GM18498 (cell line): Measurements from ENCODE around the gene ACTRT3.

Experiments used
- ATAC-seq: cut with Tn5 transposase; IDR thresholded peaks from one replicate; pipeline ENCODE4 v1.9.1; 2021; ENCODE audit warnings: mild to moderate bottlenecking, moderate library complexity; ENCODE audit not compliant: unreplicated experiment

ACTRT3 gene

DNA sequence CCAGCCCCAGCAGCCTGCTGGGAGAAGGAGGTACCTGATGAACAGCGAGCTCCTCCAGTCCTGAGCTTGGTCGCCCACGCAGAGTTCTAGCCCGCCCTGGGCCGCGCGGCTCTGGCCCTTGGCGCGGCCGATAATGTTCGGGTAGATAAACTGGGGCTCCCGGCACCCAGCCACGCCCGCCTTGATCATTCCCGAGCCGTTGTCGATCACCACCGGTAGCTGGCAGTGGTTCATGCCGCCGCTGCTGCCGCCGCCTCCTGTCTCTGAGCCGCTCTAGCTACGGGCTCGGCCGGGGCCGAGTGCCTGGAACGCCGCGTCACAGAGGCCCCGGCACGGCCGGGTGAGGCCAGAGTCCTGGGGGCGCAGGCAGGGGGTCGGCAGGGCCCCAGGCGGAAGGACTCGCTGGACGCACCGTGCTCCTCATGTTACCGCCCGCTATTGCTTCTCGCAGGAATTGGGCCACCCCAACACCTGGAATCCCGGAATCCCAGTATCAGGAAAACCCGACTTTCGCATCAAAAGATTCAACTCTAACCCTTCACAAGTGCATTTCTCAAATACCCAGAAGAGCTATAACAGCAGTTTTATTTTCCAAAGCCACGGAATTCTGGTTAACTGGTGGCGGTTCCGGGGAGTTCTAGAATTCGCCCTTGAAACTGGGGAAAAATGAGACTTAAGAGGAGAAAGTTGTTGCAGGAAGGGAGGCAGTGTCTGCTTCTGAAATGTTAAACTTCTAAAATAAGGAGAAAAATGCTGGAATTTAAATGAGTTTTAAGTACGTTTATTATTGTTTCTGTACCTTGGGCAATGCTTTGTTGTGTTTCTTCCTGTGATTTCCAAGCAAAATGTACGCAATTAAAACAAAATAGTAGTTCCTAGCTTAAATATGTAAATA is at the start of gene ACTRT3:
TSS of gene ACTRT3 (minus strand) at position 275 of the 895 bp plus-strand sequence. CDS start at position 234, 41 bp downstream.
- peak; percentile 28 for ATAC-seq

DNA sequence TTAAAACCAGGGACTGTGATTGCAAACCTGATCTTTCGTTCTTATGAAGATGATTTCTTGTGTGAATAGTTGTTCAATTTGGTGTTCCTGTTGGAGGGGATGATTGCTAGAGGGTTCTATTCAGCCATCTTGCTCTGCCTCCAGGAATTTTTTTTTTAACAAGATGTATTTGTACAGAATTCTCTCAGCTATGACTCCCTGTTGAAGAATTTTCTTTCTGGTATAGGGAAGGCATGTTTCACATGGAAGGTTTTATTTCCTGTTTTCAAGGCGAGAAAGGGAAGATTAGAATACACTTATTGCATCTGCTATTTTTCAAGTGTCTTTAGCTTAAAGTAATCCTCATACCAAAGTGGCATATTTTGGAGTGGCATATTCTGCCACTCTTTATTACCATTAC is 49.0 kb upstream of the ACTRT3 start:
- no peak for ATAC-seq

DNA sequence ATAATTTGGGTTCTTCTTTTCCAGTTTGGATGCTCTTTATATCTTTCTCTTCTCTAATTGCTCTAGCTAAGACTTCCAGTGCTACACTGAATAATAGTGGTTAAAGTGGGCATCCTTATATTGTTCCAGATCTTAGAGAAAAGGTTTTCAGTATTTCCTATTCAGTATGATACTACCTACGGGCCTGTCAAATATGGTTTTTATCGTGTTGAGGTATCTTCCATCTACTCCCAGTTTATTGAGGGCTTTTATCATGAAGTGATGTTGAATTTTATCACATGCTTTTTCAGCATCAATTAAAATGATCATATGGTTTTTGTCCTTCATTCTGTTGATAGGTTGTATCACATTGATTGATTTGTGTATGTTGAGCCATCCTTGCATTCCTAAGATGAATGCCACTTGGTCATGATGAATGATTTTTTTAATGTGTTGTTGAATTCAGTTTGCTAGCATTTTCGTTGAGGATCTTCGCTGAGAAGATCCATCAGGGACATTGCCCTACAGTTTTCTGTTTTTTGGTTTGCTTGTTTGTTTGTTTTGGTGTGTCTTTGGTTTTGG is 46.3 kb upstream of the ACTRT3 start:
- no peak for ATAC-seq

DNA sequence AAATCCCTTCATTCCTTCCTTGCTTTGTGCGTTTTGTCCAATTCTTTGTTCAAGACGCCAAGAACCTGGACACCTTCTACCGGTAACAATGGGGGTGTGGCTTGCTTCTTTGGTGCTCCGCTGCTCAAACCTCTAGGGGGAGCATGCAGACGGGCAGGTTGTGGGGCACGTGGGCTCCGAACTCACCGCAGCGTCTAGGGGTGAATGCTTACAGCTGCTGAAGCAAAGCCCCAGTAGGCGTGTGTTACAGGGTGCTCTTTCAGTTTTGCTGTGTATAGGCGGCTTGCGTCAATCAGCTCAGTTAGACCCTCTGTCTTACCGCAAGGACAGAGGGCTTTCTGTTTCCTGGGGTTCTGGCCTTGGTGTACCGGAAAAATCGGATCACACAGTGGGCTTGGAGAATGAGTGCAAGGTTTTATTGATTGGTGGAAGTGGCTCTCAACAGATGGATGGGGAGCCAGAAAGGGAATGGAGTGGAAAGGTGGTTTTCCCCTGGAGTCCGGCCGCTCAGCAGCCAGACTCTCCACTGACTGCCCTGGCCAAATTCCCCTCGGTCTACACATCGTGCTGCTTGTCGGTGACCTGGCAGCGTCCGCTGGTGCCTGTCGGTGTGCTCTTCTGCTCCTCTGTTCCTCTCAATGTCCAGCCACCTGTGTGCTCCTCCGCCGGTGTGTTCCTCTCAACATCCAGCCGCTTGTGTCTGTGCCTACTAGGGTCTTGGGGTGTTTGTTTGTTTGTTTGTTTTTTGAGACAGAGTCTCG is 44.6 kb upstream of the ACTRT3 start:
- peak; percentile 86 for ATAC-seq

DNA sequence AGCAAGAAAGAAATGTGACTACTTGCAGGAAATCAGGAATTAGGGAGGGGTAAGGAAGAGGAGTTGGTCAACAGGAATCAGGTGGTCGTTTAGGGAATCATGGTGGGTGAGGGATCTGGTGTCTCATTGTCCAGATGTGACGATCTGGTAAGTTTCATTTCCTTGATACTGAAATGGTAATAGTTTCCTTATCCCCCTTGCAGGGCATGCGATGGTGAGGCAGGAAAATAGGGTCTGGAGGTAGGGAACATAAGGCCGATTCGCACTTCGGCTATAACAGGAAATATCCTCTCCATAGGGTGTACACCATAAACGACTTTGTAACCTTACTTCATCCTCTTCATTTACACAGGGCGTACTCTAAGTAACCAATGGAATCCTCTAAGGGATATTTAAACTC is 43.9 kb upstream of the ACTRT3 start:
- ATAC-seq = no peak

DNA sequence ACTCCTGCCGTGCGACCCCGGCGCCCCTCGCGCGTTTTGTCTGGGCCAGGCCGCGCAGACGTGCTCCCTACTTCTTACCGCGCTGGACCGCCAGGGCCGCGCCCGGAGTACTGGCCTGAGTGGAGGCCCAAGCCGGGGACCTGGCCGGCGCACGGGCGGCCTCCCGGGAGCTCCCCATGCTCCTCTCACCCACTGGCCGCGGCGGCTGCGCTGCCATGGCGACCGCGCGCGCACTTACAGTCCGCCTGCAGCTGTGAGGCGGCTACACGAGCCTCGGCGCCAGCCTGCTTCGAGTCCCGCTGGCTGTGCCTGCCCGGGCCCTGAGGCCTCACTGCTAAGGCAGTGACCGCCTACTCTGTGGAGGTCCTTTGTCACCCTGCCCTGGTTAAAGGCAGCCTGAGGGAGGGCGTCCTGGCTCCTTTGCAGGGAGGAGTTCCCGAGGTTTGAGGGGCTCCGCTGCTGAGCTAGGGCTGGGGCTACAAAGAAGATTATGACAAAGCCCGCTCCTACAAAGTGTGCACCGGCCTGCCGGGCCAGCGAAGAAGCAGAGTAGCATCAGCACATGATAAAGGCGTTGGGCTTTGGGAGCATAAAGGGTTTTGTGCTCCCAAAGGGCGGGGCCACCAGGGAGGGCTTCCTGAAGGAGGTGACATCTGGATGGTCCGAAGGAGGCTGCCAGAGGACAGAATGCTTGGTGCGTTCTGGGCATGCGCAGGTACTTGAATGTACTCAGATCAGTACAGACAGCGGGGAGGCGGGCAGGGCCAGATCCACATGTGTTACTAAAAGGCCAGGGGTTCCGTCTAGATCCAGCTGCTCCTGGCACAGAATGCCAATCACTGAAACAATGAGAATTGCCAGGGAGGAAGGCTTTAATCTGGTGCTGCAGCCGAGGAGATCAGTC is 43.2 kb upstream of the ACTRT3 start, which contains the start of the genes LRRC34 and LRRIQ4:
TSS of gene LRRC34 (minus strand) at position 573 of the 904 bp plus-strand sequence. CDS start at position 217, 356 bp downstream.
TSS of gene LRRIQ4 (plus strand) at position 539 of the 904 bp plus-strand sequence. CDS start 9,052 bp downstream, outside the sequence.
- peak; percentile 73 for ATAC-seq

DNA sequence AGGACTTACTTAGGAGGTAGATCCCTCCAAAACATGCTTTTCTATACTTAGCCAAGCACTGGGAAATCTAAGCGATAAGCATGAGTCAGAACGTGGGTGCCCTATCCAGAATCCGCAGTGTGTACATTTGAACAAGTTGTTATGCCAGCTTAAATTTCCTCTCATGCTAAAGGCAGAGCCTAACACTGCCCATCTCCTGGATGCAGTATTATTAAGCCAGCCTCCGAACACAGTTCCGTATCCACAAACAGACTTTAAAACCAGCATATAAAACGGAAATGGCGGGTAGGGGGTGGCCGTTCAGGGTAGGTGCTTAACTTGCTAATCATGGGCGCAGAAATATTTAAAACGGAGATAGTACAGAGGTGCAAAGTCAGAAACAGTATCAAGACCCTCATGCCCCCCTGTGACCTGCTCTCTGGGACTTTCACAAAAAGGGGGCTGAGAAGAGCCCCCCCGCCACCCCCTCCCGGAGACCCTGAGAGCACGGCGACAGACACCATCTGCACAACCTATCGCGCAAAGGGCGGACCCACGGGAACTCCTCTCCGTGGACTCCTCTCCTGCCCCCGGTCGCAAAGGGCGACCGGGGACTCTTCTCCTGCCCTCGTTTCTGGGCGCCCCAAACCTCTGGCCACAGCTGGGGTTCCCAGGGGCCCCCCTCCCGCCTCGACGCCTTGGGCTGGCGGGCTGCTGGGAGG is 42.4 kb upstream of the ACTRT3 start:
- ATAC-seq = peak; percentile 22

DNA sequence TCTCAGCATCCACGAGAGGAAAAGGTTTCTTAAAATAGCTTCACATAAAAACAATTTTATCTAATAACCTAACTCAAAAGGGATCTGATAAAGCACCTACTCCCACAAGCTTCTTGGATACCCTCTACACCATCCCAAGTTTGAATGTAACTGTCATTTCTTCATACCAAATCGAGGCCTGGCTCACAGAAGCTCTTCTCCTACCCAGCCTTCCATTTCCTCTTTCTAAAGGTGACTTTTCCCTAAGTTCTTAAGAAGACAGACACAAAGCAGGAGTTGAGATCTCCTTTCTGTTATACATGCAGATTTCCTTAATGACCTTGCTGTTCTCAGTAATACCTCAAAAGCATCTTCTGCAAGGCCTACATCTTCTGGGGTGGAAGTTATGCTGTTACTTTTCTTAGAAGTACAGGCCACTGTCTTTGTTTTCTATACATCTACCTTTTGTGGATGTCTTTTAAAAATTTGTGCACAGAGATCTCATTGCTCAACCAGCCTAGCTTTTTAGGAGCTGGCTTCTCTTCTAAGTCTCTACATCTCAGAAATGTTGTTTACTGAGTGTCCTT is 40.0 kb upstream of the ACTRT3 start:
- ATAC-seq = no peak

DNA sequence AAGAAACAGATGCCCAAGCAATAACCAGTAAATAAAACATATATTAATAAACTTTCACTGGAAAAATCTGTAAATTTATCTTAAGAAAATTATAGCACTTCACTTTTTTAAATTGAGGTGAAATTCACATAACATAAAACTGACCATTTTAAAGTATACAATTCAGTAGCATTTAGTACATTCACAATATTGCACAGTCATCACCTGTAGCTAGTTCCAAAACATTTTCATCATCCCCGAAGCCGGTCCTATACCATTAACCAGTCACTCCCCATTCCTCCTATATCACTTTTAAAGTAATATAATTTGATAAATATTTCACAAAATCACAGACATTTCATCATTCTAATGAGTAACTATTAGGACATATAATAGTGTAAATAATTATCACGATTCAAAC is 35.3 kb upstream of the ACTRT3 start:
- ATAC-seq = no peak

DNA sequence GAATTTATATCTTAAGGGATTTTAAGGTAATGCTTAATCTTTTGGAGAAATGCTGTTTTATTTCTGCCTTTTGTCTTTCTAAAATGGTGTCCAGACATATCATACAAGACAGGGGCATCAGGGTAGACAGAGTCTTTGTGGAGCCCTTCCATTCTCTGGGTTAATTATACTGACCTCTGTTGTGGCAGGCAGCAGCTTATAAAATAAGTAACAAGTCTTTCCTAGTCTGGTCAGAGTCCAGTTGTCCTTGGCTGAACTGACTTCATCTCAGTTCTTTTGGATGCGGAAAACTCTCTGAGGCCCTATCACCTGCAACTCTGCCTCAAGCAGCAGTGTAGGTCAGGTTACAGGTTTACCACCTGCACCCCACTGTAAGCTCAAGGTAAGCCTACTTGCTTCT is 23.0 kb upstream of the ACTRT3 start:
- ATAC-seq = no peak

DNA sequence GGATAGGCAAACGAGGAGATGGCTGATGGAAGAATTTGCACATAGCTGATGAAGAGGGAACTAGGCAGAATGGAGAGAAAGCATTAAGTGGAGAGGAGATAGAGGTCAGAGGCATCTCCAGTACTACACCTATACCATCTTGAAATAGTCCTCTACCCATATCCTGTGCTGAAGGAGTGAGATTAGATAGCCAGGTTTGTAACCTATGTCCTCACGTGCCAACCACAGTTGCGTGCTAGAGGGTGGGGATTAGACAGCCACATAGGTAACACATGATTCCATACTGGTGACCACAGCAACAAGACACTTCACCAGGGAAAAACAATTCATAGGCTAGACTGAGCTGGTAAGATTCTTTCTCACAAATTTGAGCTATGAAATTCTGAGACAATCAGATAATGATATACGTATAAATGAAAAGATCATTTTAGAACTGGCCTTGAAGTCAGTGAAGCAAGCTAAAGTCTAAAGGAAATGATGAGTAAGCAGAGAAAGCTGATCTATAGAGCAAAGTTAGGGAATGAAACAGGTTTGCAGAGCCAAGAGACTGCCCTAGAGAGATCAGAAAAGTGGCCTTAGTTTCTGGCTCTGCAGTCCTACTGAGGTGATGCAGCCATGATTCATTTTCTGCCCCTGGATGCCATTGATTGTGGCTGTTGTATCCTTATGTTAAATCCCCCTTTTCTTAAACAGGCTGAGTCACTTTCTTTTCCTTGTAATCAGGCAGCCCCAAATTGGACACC is 21.5 kb upstream of the ACTRT3 start:
- no peak for ATAC-seq

DNA sequence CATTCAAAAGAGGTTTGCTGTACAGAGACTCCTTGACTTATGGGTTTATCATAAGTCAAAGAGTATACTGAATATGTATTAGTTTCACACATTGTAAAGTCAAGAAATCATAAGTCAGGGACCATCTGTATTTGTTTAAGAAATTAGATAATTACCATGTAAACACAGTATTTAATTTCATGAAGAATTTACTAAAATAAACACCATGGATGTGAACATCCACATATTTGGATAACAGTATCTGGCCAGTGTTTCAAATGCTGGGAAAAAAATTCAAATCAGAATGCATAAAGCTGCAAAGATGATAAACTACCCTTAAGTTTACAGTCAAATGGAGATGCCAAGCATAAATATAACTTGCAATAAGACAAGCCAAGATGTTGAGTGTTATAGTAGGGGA is 20.9 kb upstream of the ACTRT3 start:
- no peak for ATAC-seq

DNA sequence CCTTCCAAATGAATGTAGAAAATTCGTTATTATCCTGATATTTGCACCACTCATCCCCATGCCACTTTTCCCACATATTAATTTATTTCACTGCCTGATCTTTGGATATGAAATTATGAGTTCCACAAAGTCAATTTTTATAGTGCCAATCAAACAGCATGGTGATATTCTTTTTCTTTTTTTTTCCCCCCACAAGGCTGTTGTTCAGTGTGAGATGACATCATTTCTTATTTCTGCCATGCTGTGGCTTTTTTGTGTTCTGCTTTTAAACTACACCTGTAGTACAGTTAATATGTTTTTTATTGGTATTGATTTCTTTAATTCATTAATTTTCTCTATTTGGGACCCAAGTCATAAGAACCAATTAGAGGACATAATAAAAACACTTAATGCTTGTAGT is 18.4 kb upstream of the ACTRT3 start:
- no peak for ATAC-seq

DNA sequence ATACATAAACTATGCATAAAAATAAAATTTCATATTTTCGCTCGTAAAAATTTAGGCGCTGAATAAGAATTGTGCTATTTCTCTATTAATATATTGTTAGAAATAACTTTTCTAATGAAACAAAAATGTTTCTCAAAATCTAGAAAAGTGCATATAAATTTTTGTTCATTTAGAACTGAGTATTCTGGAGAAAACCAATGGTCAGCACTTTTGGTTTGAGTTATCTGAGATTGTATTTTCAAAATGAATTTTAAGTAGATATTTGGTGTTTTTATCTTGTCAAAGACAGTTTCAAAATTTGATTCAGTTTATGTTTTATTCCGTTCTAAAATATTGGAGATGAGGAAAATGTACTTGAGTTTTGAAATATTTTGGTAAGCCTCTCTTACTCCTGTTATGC is 17.8 kb upstream of the ACTRT3 start:
- ATAC-seq = no peak

DNA sequence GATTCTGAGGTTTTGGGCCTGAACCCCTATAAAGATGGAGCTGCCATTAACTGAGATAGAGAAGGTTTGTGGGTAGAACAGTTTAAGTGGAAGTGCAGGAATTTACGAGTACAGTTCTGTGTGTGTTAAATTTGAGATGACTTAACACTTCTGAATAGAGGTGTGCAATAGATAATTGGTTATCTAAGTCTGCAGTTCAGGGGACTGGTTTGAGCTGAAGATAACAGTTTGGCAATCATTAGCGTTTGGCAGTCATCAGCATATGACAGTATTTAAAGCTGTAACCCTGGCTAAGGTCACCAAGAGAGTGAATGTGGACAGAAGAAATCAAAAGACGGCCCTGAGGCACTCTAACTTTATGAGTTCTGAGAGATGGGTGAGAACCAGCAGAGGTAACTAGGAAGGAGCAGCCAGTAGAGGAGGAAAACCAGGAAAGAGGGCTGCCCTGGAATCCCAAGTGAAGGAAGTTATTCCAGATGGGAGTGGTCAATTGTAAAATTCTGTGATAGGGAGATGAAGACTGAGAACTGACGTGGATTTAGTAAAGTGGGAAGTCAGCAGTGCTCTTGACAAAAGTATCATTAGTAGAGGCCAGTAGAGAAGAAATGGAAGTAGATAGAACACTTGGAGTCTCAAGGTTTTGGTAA is 12.0 kb upstream of the ACTRT3 start:
- ATAC-seq = no peak

DNA sequence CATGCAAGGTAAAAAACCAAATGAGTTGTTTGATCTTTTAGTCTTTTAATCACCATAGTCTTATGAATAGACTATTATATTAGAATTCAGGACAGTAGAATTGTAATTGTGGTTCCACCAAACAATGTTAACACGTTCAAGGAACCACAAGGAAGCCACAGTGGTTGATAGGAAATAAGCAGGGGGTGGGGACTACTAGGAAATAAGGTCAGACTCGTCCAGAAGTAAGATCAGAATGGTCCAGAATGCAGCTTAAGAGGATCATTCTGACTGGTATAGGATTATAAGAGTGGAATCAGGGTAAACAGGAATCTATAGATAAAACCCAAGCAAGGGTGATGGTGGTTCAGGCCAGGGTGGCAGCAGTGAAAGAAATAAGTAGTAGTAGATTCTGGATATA is 11.4 kb upstream of the ACTRT3 start:
- ATAC-seq = no peak

DNA sequence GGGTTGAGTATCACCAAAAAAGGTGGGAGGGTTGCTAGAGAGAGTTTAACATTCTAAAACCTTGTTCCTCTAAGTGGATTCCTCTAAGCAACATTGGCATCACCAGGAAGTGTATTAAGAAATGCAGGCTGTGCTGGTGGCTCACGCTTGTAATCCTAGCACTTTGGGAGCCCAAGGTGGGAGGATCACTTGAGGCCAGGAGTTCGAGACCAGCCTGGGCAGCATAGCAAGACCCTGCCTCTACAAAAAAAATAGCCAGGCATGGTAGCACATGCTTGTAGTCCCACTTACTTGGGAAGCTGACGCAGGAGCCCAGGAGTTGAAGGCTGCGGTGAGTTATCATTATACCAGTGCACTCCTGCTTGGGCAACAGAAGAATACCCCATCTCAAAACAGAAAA is 8.5 kb upstream of the ACTRT3 start:
- ATAC-seq = no peak

DNA sequence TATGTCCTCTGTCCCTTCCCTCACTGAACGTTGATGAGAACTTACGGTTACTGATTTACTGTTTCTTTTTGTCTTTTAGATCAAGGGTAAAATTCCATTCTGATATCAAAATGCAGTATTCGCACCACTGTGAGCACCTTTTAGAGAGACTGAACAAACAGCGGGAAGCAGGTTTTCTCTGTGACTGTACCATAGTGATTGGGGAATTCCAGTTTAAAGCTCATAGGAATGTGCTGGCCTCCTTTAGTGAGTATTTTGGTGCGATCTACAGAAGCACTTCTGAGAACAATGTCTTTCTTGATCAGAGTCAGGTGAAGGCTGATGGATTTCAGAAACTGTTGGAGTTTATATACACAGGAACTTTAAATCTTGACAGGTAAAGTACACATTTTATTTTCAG is 4.8 kb upstream of the ACTRT3 start:
- ATAC-seq = no peak
